ENCODE results near the gene RNF149. TPM values are rescaled to one million over a fixed set of nuclear protein-coding genes. Genes with fewer than 3 reads are reported as not detected.

The RNF149 gene
- total RNA-seq, 1 donor from 2014 or later, result 27.4 TPM

DNA sequence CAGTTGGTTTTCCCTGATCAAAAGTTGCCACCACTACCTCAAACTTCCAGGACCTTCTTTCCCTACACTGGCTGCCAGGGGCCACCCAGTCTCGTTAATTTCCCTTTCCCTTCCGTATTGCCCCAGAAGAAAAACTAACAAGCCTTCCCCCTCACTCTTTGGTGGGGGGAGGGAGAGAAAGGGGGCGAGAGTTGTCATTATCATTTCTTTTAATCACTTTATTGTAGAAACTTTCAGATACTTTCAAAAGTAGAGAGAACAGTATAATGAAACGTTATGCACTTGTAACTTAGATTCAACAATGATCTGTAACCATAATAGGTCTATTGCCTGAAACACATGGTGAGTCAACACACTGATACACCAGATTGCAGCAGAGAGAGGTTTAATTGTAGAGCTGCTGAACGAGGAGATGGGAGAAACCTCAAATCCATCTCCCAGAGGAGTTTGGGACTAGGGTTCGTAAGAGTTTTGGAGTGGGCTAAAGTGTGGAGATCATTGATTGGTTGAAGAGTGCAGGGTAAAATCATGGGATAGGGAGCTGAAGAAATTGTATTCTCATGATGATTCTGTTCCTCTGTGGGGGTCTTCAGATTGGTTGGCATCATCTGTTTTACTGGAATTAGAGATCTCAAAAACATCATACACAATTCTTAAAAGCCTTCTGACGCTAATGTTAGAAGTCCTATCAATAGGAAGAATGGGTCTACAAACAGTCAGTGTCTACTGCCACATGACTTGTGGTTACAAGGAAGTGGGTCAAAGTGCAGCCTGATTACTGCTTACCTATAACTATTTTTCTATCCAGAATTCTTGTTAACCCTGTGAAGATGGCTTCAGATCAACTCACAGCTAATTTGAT is 2.6 kb upstream of the RNF149 start:
- DNase-seq (ENCODE audit: low read depth, low spot score), result no peak
- no peaks in the 10 kb centered on the region for H3K9me3 Mint-ChIP-seq
- TF ChIP-seq, protein P1, sequence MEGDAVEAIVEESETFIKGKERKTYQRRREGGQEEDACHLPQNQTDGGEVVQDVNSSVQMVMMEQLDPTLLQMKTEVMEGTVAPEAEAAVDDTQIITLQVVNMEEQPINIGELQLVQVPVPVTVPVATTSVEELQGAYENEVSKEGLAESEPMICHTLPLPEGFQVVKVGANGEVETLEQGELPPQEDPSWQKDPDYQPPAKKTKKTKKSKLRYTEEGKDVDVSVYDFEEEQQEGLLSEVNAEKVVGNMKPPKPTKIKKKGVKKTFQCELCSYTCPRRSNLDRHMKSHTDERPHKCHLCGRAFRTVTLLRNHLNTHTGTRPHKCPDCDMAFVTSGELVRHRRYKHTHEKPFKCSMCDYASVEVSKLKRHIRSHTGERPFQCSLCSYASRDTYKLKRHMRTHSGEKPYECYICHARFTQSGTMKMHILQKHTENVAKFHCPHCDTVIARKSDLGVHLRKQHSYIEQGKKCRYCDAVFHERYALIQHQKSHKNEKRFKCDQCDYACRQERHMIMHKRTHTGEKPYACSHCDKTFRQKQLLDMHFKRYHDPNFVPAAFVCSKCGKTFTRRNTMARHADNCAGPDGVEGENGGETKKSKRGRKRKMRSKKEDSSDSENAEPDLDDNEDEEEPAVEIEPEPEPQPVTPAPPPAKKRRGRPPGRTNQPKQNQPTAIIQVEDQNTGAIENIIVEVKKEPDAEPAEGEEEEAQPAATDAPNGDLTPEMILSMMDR (conservative IDR thresholded peaks at IDR 0.05), result no peak
- peaks cover 7% of the 10 kb centered on the region for H3K36me3 Mint-ChIP-seq (ENCODE audit: low read depth)
- no peaks in the 10 kb centered on the region for H3K27me3 Mint-ChIP-seq (ENCODE audit: low read depth)
- no peak overlapping the region for H3K27ac Mint-ChIP-seq (ENCODE audit: unreplicated experiment)
- peaks cover 22% of the 10 kb centered on the region for H3K4me1 Mint-ChIP-seq
- peak overlapping the region; percentile 28 for H3K4me3 Mint-ChIP-seq

DNA sequence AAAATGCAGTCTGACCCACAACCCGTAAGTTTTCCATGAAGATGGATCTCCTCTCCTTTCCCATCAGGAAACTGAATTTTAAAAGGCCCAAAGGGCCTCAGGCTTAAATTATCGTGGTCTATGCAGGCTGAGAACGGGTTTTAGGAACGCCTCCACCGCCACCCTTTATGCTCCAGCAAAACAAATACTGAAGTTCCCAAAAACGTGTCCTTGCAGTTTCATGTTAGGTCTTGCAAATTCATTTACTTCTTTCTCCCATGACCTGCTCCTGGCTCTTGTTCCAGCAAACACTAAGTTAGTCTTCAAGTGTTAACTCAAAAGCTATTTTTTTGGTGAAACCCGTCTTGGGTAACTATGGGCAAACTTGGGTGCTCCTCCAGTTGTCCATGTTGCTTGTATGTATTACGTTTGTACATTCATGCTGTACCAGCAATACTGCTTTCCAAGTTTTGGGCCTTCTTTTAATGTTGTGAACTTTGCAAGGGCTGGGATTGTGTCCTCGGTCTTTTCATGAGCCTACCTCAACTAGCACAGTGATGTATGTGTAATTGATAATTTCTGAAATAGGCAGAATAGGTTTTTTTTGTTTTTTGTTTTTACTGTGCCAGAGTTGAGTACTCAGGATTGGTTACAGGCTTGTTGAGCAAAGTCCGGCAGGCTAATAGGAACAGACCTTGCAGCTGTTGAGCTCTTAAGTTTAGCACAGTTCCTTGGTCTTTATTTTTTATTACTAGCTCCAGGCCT is 1.8 kb upstream of the RNF149 start:
- Mint-ChIP-seq H3K27me3 (ENCODE audit: low read depth) (no peaks in the 10 kb centered on the region), H3K27ac (ENCODE audit: unreplicated experiment) (no peak overlapping the region), H3K4me3 (peak overlapping the region; percentile 87), H3K9me3 (no peaks in the 10 kb centered on the region), H3K4me1 (peaks cover 30% of the 10 kb centered on the region), H3K36me3 (ENCODE audit: low read depth) (peaks cover 7% of the 10 kb centered on the region)
- no peak for DNase-seq (ENCODE audit: low read depth, low spot score)
- TF ChIP-seq, protein P1 (conservative IDR thresholded peaks at IDR 0.05), result no peak

DNA sequence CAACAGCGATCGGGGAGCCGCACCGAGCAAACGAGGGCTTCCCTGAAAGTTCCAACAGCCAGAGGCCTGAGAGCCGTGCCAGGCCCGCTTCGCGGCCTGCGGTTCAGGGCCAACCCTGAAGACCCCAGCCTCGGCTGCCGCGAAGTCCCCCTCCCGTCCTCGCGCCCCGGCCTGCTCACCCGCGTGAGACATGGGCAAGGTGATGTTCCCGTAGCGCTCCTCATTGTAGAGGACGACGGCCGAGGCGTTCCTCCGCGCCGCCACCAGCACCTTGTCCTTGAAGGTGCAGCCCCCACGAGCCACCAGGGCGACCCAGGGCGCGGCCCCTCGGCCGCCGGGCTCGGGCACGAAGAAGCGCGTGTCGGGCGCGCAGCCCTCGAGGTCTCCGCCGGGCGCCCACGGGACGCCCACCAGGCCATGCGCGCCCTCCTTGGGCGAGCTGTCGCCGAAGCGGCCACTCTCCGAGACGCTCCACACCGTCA is 510 bp downstream of the RNF149 start:
- no peaks in the 10 kb centered on the region for H3K9me3 Mint-ChIP-seq
- H3K27me3 Mint-ChIP-seq (ENCODE audit: low read depth), result no peaks in the 10 kb centered on the region
- TF ChIP-seq, protein P1 (conservative IDR thresholded peaks at IDR 0.05), result peak; percentile 22
- H3K4me3 Mint-ChIP-seq, result peak overlapping the region; percentile 87
- H3K36me3 Mint-ChIP-seq (ENCODE audit: low read depth), result peaks cover 7% of the 10 kb centered on the region
- peak; percentile 14 for DNase-seq (ENCODE audit: low read depth, low spot score)
- no peak overlapping the region for H3K27ac Mint-ChIP-seq (ENCODE audit: unreplicated experiment)
- H3K4me1 Mint-ChIP-seq, result peaks cover 36% of the 10 kb centered on the region

DNA sequence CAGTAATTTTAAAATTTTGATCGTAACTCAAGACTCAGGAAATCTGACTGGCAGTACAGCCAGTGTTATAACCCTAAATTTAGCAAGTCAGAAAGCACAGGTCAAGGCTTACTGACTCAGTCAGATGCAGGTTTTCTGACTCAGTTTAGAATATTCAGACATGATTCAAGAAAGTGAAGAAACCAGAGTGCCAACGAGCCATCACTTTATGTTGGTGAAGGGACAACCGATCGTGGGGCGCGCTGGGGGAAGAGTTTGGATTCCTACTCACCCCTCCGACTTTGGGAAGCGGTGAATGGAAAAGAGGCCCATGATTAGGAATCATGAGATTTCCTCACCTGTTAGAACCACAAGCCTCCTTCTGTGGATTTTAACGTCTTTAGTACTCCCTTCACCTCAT is 998 bp downstream of the RNF149 start:
- peak overlapping the region; percentile 8 for H3K27ac Mint-ChIP-seq (ENCODE audit: unreplicated experiment)
- H3K27me3 Mint-ChIP-seq (ENCODE audit: low read depth), result no peaks in the 10 kb centered on the region
- TF ChIP-seq, protein P1 (conservative IDR thresholded peaks at IDR 0.05), result no peak
- H3K9me3 Mint-ChIP-seq, result no peaks in the 10 kb centered on the region
- DNase-seq (ENCODE audit: low read depth, low spot score), result no peak
- H3K4me1 Mint-ChIP-seq, result peaks cover 36% of the 10 kb centered on the region
- peak overlapping the region; percentile 87 for H3K4me3 Mint-ChIP-seq
- peaks cover 8% of the 10 kb centered on the region for H3K36me3 Mint-ChIP-seq (ENCODE audit: low read depth)

DNA sequence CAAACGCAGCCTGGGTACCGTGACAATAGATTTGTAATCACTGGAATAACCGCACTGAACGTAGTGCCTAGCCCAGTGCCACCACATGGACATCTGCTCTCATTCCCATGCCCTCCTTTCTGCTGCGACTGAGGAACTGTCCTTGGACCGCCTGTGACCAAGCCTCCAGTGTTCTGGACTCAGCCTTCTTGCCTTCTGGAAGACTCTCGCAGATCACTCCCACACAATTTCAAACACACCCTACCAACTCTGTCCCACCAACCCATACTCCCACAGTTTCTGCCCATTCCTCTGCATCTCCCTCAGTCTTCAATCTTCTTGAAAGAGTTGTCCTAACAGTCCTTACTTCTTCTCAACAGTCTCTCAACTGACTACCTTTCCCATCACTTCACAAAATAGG is 2.1 kb downstream of the RNF149 start:
- Mint-ChIP-seq H3K27ac (ENCODE audit: unreplicated experiment) (no peak overlapping the region), H3K4me1 (peaks cover 36% of the 10 kb centered on the region), H3K4me3 (peak overlapping the region; percentile 87), H3K27me3 (ENCODE audit: low read depth) (no peaks in the 10 kb centered on the region), H3K36me3 (ENCODE audit: low read depth) (peaks cover 9% of the 10 kb centered on the region), H3K9me3 (no peaks in the 10 kb centered on the region)
- no peak for DNase-seq (ENCODE audit: low read depth, low spot score)
- TF ChIP-seq, protein P1 (conservative IDR thresholded peaks at IDR 0.05), result no peak
